ENCODE results near the gene DPY19L1. TPM values are rescaled to one million over a fixed set of nuclear protein-coding genes. Genes with fewer than 3 reads are reported as not detected.
"Not testable (repeated sequence)": the region's sequence is repeated elsewhere in the genome, so short reads cannot be mapped to it uniquely, and the experiment has no call there.

Gene DPY19L1
- total RNA-seq, 1 experiment from 2014 or later, result 45.8 TPM

DNA sequence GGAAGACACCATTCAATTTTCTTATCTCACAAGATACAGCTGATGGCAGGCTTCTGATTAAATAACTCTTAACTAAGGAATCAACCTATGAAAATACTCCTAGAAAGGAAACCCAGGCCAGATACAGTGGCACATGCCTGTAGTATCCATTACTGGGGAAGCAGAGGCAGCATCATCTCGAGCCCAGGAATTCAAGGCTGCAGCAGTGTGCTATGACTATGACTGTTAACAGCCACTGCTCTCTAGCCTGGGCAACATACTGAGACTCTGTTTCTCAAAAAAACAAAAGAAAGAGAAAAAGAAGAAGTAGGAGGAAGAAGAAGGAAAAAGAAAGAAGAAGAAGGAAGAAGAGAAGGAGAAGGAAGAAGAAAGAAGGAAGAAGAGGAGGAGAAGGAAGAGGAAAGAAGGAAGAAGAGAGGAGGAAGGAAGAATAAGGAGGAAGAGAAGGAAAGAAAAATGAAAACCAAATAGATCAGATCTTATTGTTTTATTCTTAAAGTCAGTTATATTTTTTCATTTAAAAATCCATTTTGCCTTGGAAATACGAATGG, 18.0 kb downstream of the DPY19L1 start:
- no peak for DNase-seq
- peaks cover 4% of the 10 kb centered on the region; the same call in 1 of the 2 replicates for H3K4me1 ChIP-seq
- no peaks in the 10 kb centered on the region; the same call in 1 of the 2 replicates for H3K36me3 ChIP-seq
- H3K4me3 ChIP-seq, result no peak overlapping the region
- no peak overlapping the region for H3K27ac ChIP-seq
- no peaks in the 10 kb centered on the region for H3K27me3 ChIP-seq
- no peaks in the 10 kb centered on the region for H3K9me3 ChIP-seq (replicated peaks)

DNA sequence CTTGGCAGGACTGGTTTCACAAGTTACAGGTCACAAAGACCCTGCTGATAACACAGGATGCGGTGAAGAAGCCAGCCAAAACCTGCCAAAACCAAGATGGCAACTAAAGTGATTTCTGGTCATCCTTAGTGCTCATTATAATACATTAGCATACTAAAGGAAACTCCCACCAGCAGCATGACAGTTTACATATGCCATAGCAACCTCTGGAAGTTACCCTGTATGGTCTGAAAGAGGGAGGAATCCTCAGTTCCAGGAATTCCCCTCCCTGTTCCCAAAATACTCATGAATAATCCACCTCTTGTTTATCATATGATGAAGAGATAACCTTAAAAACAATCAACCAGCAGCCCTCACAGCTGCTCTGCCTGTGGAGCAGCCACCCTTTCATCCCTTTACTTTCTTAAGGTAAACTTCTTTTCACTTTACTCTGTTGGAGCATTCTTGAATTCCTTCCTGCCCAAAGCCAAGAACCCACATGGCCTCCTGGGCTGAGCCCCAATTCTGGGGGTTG, 21.9 kb downstream of the DPY19L1 start:
- Histone ChIP-seq H3K4me1 (peaks cover 4% of the 10 kb centered on the region; the same call in 1 of the 2 replicates), H3K36me3 (peaks cover 2% of the 10 kb centered on the region), H3K27me3 (no peaks in the 10 kb centered on the region), H3K9me3 (replicated peaks) (no peaks in the 10 kb centered on the region), H3K4me3 (no peak overlapping the region), H3K27ac (no peak overlapping the region)
- no peak for DNase-seq

DNA sequence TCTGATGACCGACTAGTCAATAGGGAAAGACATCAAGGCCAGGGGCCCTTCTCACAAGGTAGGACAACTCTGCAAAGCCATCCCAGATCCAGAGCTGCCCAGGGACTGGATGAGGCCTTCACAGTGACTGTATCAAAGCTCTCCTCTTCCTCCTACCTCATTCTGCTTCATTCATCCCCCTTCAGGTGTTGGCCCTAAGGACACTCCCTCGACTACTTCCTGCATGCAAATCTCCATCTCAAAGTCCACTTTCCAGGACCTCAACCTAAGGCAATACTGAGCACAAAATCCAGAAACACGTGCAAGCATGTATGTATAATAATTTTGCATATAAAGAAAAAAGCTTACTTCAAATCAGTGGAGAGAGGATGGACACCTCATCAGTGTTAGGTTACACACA, 25.1 kb downstream of the DPY19L1 start:
- Histone ChIP-seq H3K36me3 (peaks cover 2% of the 10 kb centered on the region), H3K27ac (no peak overlapping the region), H3K4me3 (no peak overlapping the region), H3K27me3 (no peaks in the 10 kb centered on the region), H3K4me1 (no peaks in the 10 kb centered on the region; the same call in 1 of the 2 replicates), H3K9me3 (replicated peaks) (no peaks in the 10 kb centered on the region)
- no peak for DNase-seq

DNA sequence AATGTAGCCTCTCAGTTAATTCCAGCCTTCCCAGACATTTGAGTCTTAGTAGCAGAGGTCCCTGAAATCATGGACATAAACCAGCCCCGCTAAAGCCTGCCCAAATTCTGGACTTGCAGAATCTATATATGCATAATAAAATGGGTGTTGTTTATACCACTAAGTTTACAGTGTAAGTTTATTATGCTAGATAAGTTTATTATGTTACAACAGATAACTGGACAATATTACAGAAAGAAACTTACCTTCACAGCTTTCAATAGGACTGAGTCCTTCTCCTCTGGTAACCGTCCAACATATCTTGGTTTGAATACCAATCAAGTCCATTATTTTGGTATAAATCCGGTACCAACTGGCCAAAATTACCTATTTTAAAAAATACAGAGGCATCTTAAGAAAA, 26.2 kb downstream of the DPY19L1 start:
- no peaks in the 10 kb centered on the region for H3K9me3 ChIP-seq (replicated peaks)
- no peaks in the 10 kb centered on the region for H3K27me3 ChIP-seq
- H3K36me3 ChIP-seq, result peaks cover 2% of the 10 kb centered on the region
- no peak for DNase-seq
- no peak overlapping the region for H3K4me3 ChIP-seq
- no peaks in the 10 kb centered on the region; the same call in 1 of the 2 replicates for H3K4me1 ChIP-seq
- no peak overlapping the region for H3K27ac ChIP-seq

DNA sequence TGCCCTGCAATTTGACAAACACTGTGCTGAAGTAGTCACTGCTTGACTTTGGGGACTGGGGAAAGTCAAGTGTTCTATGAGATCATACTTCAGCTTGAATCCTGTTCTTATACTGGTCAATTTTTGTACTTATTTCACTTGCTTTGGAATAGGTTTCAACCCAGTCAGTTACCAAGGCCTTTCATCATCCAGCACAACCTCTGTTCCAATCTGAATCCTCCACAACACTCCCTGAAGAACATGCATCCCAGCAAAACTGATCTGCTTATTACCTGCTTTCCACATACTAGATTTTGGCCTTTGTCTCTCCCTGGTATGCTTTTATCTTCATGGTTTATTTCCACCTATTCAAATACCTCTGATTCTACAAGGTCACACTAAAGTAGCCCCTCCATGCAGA, 29.5 kb downstream of the DPY19L1 start:
- no peaks in the 10 kb centered on the region; the same call in 1 of the 2 replicates for H3K9me3 ChIP-seq (replicated peaks)

DNA sequence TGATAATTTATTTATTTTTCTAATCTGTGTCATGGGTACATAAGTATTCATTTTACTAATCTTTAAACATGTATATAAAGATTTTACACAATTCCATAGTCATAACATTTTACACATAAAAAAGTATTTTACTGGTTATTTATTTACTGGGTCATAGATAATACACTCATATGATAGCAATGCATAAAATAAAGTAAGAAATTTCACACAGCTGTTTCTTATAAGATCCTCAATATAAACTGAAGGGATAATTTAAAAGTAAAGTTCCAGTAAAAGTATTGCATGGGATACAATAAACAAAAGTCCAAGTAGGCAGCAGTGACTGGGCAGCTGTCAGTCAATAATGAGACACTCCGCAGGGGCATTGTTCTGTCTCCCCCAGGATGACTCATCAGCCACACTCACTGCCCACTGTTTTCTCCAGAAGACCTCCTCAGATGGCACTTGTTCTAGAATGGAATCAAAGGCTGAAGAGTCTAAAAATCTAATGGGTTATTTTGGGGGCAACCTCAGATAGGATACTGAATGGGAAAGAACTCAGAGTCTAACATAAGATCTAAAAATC, 32.7 kb downstream of the DPY19L1 start:
- H3K4me3 ChIP-seq, result no peak overlapping the region
- H3K27me3 ChIP-seq, result no peaks in the 10 kb centered on the region
- peak; percentile 16 to 27 for DNase-seq
- peaks cover 16% of the 10 kb centered on the region for H3K4me1 ChIP-seq
- H3K9me3 ChIP-seq (replicated peaks), result no peaks in the 10 kb centered on the region; the same call in 1 of the 2 replicates
- no peaks in the 10 kb centered on the region; the same call in 1 of the 2 replicates for H3K36me3 ChIP-seq
- peak overlapping the region; percentile 32; the same call in 1 of the 2 replicates for H3K27ac ChIP-seq

More for the DNA sequence above, 29.5 kb downstream of the DPY19L1 start:
- DNase-seq, result no peak
- no peak overlapping the region for H3K27ac ChIP-seq
- no peaks in the 10 kb centered on the region; the same call in 1 of the 2 replicates for H3K36me3 ChIP-seq
- H3K27me3 ChIP-seq, result no peaks in the 10 kb centered on the region
- H3K4me1 ChIP-seq, result peaks cover 16% of the 10 kb centered on the region
- H3K4me3 ChIP-seq, result no peak overlapping the region

DNA sequence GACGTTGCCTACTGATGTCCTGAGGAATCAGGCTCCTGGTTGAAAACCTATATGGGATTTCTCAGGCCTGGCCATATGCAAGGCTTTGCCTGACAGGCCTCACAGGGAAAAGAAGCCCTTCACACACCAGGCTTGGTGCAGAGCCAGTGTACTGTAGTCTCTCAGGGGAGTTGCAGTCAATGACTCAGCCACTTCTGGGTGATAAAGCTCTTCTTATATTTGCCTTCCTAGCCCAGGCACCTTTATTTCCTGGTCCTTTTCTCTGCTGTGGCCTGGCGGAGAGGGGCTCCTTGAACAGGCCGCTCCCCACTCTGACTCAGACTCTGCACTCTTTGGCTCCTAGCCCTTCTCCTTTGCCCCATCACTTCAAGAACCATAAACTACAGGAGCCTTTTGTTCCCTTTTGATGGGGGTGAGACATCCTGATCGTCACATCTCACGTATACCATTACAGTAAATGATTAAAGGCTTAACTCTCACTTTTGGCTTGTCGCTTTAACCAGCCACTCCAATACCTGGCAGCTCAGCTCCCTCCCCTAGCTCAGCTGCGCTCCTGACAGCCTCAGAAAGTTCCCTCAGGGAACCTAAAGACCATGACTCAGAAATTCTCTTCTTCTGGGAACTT, 33.5 kb downstream of the DPY19L1 start:
- Histone ChIP-seq H3K9me3 (replicated peaks) (no peaks in the 10 kb centered on the region; the same call in 1 of the 2 replicates), H3K27me3 (no peaks in the 10 kb centered on the region), H3K4me3 (no peak overlapping the region), H3K27ac (peak overlapping the region; percentile 32; the same call in 1 of the 2 replicates), H3K4me1 (peaks cover 16% of the 10 kb centered on the region), H3K36me3 (no peaks in the 10 kb centered on the region; the same call in 1 of the 2 replicates)
- DNase-seq, result peak; percentile 60 to 63

DNA sequence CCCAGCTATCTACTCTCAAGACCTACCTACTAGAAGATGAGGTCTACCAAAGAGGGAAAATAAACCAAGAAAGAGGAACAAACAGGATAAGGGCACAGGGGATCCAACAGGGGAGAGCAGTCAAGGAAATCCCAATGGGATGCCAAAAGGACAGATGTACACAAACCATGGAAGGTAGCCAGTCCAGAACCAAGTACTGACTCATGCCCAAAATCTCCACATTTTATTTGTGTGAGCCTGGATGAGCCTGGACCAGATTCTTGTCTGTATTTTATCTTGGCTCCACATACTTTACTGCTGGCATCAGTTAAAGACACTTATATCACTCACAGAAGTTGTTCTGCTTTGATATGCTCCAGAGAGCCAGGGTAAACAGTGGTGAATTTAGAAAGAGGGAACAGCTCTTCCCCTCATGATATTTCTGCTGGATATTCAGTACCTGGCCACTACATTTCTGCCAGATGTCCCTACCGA, 34.1 kb downstream of the DPY19L1 start:
- H3K36me3 ChIP-seq; H3K27me3 ChIP-seq; H3K4me3 ChIP-seq; DNase-seq; H3K9me3 ChIP-seq (replicated peaks): not testable (repeated sequence)
- H3K27ac ChIP-seq, result peak overlapping the region; percentile 32; the same call in 1 of the 2 replicates
- H3K4me1 ChIP-seq, result peaks cover 16% of the 10 kb centered on the region

DNA sequence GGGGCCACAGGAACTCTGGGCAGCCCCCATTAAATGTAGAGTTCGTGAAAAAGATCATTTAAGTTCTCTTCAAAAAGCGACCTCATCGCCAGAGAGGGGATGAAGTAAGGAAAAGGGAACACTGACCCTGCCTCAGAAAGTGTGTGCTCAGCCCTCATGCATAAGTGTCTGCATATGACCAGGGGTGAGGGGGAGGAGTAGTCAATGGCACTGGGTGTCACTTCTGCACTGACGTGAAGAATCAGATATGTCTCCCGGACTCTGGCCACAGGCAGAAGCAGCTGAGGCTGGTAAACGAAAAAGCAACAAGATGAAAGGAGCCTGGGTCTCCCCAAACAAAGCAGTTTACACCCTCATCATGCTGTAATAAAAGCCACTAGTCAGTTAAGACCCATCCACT, 39.0 kb downstream of the DPY19L1 start:
- not testable (repeated sequence) for DNase-seq; H3K4me3 ChIP-seq; H3K27ac ChIP-seq; H3K27me3 ChIP-seq; H3K4me1 ChIP-seq; H3K36me3 ChIP-seq; H3K9me3 ChIP-seq (replicated peaks)

DNA sequence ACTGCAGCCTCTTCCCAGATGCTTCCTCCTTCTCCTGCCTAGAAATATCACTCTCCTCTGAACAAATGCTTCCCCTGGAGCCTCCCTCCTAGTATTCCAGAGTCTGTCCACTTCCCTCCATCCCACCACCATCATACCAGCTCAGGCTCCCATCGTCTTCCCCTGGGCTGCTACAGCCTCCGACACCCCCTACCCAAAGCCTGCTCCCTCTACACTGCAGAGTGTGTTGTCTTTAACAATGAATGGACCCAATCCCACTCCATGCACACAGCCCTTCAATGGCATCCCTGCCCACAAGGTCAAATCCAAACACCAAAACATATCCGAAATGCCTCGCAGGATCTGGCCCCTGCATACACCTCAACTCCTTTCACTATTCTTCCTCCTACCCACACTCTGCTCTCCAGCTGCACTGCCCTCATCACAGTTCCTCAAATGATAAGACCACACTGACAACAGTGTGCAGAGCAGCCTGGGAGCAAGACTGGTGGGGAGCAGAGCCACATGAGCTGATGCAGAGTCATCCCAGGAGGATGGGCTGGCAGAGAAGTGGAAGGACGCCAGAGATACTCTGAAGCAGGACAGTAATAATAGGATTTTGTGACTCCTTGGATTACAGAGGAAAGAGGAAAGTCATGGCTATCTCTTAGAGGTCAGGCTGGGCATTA, 40.7 kb downstream of the DPY19L1 start:
- not testable (repeated sequence) for H3K27ac ChIP-seq, H3K4me1 ChIP-seq, DNase-seq

DNA sequence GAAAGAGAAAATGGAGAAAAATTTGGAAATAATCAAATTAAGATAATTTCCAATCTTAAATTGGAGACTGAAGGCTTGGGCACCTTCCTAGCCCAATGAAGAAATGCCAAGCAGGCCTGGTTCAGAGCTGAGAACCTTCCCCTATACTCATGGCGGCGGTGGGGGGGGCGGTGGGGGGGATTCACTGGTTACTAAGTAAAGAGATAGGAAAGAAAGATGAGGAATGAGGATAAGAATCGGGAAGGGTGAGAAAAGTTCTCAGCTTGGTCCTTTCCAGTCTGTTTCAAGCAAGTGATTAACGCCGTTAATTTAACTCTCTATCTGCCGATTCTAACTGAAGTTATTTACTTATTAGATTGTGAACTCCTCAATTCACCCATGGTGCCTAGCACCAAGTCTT, 41.5 kb downstream of the DPY19L1 start:
- Histone ChIP-seq H3K36me3 (peaks cover 6% of the 10 kb centered on the region; the same call in 1 of the 2 replicates), H3K27me3 (no peaks in the 10 kb centered on the region), H3K4me3 (no peak overlapping the region), H3K9me3 (replicated peaks) (no peaks in the 10 kb centered on the region), H3K27ac (no peak overlapping the region), H3K4me1 (no peaks in the 10 kb centered on the region)
- DNase-seq, result no peak

More for the DNA sequence above, 40.7 kb downstream of the DPY19L1 start:
- not testable (repeated sequence) for H3K4me3 ChIP-seq; H3K9me3 ChIP-seq (replicated peaks); H3K27me3 ChIP-seq; H3K36me3 ChIP-seq

DNA sequence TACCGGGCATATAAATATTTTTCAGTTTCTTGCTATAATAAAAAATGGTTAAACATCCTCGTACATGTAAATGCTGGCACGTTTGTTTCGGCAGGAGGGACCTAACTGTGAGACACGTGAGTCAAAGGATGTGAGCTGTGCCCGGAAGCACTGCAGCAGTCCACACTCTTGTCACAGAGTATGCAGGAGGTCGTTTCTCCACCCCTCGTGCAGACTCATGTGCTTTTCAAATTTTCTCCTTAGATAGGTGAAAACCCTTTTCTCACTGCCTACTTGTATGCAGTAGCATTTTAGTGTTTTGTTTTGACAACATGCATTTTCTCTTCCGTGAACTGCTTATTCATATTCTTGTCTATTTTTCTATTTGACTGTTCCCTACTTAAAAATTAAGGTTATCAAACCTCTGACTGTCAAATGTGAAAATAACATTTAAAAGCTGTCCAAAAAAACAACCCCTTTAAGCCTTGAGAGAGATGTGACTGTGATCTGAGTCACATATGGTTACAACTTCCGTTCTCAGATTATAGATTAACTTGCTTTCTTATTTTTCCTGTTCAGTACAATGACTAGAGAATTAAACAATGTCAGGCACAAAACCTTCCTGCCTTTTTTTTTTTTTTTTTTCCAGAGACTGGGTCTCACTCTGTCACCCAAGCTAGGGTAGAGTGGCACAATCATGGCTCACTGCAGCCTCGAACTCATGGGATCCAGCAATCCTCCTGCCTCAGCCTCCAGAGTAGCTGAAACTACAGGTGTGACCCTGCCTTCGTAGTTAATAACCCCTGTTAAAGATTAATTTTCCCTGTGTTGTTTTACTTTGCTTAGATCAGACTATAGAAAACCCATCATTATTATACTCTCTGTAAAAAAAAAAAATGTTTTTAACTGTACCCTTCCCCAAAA, 45.1 kb downstream of the DPY19L1 start:
- Histone ChIP-seq H3K9me3 (replicated peaks) (no peaks in the 10 kb centered on the region), H3K4me1 (no peaks in the 10 kb centered on the region), H3K27me3 (no peaks in the 10 kb centered on the region), H3K27ac (no peak overlapping the region), H3K4me3 (no peak overlapping the region), H3K36me3 (0 out of 2 replicates have a peak, but pooled peaks cover 3% of the 10 kb centered on the region)
- no peak for DNase-seq

DNA sequence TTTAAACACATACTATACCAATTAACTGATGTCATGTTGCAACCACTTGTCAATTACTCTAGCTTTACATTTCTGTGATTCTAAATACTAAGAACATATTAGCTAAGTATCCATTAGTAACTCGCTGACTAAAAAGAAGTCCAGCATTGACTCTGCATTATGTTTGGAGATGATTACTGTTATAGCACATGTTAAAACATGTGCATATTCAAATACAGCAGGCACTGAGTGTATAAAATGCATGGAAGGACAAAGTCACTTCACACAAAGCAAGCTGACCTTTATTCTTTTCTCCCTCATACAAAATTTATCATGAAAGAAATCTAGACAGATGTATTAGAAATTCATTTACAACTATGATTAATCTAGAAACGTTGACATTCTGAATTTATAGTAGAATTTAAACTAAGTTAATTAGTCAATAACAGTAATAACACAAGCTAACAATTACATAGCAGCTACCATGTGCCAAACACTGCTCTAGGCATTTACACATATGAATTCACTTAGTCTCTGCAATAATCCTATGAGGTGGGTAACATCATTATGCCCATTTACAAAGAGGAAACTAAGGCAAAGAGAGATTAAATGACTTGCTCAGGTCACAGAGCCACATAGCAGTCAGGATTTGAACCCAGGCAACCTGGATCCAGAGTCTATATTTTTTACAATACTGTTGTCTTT, 48.7 kb downstream of the DPY19L1 start:
- not testable (repeated sequence) for H3K27ac ChIP-seq; H3K36me3 ChIP-seq; H3K4me1 ChIP-seq; DNase-seq; H3K27me3 ChIP-seq; H3K4me3 ChIP-seq; H3K9me3 ChIP-seq (replicated peaks)

Measured in SJCRH30 (cell line).